ENCODE data around the gene NAT14.

Gene NAT14

GRCh38 chr19:55482967-55483705 lies 1.9 kb upstream of the NAT14 start:
- TF ChIP-seq CTCF (conservative IDR thresholded peaks at IDR 0.05; ENCODE audit: control insufficient read depth, insufficient read depth, low read depth, low read length) = no peak
- DNase-seq (ENCODE audit: low read depth) = no peak
- H3K4me3 ChIP-seq (ENCODE audit: control insufficient read depth, low read depth, low read length) = no peak overlapping the region

GRCh38 chr19:55483706-55484592 lies 1.0 kb upstream of the NAT14 start:
- peak overlapping the region; percentile 60 for H3K4me3 ChIP-seq (ENCODE audit: control insufficient read depth, low read depth, low read length)
- no peak for TF ChIP-seq CTCF (conservative IDR thresholded peaks at IDR 0.05; ENCODE audit: control insufficient read depth, insufficient read depth, low read depth, low read length)
- no peak for DNase-seq (ENCODE audit: low read depth)

- H3K4me3 ChIP-seq (ENCODE audit: control insufficient read depth, low read depth, low read length) = peak overlapping the region; percentile 60
- DNase-seq (ENCODE audit: low read depth) = no peak
- no peak for TF ChIP-seq CTCF (conservative IDR thresholded peaks at IDR 0.05; ENCODE audit: control insufficient read depth, insufficient read depth, low read depth, low read length)
These were observed 537 bp downstream of the NAT14 start for GRCh38 chr19:55485439-55486011.

- peak; percentile 46 for TF ChIP-seq CTCF (conservative IDR thresholded peaks at IDR 0.05; ENCODE audit: control insufficient read depth, insufficient read depth, low read depth, low read length)
- peak overlapping the region; percentile 60 for H3K4me3 ChIP-seq (ENCODE audit: control insufficient read depth, low read depth, low read length)
- DNase-seq (ENCODE audit: low read depth) = peak; percentile 61
These were observed 1.3 kb downstream of the NAT14 start for GRCh38 chr19:55486043-55486970.

GRCh38 chr19:55486971-55487923 lies 2.3 kb downstream of the NAT14 start:
- peak; percentile 98 for DNase-seq (ENCODE audit: low read depth)
- H3K4me3 ChIP-seq (ENCODE audit: control insufficient read depth, low read depth, low read length) = peak overlapping the region; percentile 26
- TF ChIP-seq CTCF (conservative IDR thresholded peaks at IDR 0.05; ENCODE audit: control insufficient read depth, insufficient read depth, low read depth, low read length) = no peak
